HG03097 (cell line): ENCODE results near the gene ADAMTSL2.

ENCODE experiments used
- ATAC-seq: cut with Tn5 transposase; IDR thresholded peaks from one replicate; pipeline ENCODE4 v1.9.1; 2021; ENCODE audit not compliant: unreplicated experiment, low FRiP score

The ADAMTSL2 gene

DNA sequence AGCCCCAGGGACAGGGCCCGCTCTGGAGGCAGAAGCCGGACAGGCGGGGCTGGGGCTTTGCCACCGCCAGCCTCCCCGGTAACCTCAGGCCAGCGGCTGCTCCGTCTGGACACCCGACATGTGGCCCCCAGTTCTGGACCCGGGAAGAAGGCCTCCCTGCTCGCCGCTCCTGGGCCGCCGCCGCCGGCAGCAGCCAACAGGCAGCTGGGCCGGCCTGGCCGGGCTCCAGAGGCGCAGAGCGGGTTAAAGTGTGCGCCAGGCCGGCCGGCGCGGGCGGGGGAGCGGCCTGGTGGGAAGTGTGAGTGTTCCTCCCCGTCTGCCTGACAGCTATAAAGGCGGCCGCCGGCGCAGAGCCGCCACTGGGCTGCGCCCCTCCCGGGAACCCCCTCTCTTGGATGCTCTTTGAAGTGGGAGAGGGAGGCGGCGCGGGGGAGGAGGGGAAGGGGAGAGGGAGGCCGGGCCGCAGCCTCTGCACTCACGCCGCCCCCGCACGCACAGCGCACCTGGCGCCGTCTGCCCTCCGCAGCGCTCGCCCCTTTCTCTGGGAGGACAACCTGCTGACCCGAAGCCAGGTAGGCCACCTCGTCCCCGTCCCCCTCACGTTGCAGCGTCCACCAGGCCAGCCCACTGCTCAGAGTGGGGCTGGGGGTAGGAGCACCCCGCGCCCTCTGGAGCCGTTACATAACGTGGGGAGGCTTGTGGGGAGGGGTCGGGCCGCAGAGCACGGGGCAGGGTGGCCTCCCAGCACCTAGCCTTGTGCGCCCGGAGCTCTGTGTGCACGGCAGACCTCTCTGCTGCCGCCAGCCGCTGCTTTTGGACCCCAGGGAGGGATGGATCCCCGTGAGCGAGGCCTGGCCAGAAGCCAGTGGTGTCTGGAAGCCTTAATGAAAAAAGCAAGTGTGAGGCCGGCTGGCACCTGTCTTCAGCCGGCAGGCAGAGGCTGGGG is at the start of gene ADAMTSL2:
ADAMTSL2 (plus strand) TSS at position 359 of the 946 bp plus-strand sequence. CDS start 2,009 bp downstream, outside the sequence.
- no peak for ATAC-seq

DNA sequence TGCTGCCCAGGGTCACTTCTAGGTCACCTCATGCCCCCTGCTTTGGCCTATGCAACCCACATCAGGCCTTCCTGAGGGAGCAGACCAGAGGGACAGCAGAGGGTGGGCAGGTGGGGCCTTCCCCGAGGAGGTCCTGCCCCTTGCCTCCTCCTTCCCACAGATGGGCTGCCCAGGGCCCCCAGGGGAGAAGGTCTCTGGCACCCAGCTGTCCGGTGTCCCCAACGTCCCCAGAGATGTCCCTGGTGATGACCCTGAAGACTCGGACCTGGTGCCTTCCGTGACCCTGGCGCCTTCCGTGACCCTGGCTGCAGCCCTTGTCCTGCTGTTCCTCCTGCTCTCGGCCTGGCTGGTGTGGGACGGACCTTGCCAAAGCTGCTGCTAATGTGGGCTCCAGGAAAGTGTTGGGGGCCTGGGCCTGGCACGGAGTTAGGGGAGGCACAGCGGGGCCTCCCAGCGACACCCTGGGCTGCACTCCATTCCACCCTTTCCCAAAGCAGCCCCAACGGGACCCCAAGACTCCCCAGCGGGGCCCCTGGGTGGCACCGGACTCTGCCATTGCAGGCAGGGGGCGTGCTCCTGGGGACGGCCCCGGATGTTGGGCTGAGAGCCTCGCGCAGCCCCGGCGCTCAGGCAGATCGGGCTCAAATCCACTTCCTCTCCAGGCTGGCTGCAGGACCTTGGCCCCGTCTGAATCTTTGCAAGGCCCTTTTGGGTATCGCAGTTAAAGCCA is 48.8 kb upstream of the ADAMTSL2 start:
- ATAC-seq = no peak

DNA sequence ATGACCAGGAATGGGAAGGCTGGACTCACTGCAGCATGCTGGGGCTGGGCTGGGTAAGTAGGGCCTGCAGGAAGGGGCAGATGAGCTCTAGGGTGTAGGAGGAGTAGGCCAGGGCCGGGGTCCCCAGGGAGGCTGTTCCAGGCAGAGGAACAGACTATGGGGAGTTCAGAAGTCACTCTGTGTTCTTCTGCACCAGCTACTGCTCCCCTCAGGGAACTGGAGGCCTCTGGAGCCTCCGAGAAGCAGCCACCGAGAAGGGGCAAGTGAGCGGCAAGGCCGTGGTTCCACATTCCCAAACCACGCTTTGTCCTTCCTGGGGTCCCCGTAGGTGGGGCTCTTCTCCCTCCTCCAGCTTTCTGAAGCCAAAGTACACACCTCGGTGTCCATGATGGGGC is 47.2 kb upstream of the ADAMTSL2 start:
- ATAC-seq = no peak

DNA sequence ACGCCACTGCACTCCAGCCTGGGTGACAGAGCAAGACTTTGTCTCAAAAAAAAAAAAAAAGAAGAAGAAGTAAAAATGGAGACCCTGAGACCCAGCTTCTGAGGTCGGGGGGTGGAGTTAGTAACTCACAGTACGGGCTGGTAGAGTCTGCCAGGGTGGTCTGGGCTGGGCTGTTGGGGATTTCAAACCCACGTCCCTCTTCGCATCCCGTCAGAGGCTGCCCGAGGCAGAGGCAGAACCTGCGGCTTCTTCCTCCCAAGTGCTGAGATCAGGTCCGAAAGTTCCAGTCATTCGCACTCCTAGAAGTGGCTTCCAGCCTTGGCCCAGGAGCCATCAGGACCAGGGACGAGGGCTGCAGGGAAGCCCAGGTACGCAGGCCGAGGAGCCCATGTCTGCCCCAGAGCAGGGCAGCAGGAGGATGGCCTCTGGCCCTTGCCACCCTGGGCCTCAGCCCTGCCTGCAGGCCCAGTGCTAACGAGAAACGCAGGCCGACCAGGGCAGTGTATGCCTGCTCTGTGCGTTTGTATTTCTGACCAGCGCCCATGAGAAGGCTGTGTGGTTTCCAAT is 45.7 kb upstream of the ADAMTSL2 start:
- ATAC-seq = no peak

DNA sequence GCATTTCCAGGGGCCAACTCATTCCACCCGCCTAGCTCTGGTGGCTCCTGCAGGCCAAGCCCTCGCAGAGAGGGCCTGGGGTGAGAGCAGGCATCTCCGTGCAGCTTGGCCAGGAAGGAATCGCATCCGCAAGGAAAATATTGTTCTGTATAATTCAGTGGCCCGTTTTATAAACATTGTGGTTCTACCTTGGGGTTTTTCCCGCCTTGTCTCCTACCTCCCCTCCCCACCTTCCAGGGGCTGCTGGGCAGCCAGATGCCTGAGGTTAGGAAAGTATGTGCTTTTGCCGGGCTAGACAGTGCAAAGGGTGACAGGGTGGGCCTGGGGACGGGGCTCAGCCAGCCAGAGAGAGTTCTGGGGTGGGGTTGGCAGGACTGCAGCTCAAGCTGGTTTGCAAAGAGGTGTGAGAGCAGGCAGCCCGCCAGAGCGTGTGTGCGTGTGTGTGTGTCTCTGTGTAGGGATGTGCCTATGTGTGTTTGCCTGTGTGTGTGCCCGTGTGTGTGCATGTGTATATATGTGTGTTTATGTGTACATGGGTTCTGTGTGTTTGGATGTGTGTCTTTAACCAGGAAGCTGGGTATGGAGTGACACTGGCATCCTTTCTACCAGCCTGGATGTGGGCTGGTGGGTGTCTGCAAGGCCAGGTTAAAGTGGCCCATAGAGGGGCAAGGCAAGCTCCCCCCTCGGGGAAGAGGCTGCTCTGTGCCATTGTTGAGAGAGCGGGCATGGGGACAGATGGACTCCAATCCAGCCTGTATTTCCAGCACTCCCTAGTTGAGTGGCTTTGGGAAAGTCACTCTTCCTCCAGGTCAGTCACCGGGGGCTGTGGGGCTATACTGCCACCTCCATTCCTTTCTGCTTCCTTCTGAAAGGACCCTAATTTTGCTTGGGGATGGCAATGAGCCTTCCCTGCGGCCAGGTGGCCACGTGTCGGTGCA is 45.0 kb upstream of the ADAMTSL2 start:
- no peak for ATAC-seq

DNA sequence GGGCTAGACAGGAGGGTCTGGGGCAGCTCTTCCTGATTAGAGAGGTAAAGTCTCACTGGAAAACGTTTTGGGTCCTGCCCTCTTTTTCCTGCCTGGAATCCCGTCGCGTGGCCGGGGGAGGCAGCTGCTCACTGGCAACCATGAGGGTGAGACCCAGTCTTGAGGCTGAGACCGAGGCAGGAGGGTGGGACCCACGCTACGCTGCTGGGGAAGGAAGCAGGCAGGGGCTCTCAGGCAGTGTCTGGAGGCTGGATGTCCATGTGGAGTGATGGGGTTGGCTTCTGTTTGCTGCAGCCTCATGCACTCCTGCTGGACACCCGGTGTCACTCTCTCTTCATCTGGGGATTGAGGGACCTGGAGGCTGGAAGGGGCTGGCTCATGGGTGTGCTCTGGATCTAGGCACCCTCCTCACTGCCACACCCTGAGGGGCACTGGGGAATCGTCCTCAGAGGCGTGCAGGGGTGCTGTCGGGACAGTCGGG is 44.3 kb upstream of the ADAMTSL2 start:
- no peak for ATAC-seq

DNA sequence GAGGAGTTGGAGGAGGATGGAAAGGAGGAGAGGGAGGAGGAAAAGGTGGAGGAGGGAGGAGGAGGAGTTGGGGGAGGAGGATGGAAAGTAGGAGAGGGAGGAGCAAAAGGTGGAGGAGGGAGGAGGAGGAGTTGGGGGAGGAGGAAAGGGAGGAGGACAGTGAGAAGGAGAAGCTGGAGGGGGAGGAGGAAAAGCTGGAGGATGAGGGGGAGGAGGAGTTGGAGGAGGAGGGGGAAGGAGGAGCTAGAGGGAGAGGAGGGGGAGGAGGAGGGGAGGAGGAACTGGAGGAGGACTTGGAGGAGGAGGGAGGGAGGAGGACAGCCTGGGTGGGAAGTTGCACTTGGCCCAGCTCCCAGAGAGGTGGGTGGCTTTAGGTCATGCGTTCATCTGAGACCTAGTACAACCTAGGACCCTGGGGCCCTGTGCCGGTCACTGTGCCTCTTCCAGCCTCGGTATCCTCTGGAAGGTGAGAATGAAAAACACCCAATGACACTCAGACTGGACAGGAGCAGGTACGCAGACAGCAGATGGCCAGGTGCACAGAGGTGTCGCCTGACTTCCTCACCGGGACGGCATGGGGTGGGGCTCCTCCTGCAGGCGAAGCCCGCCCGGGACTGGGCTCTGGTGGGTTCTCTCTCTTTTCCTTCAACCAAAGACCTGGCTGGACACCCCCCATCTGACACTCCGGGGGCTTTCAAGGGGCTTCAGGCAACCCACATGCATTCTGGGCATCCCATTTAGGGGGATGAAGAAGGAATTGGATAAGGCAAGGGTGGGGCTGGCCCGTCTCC is 43.4 kb upstream of the ADAMTSL2 start:
- no peak for ATAC-seq

DNA sequence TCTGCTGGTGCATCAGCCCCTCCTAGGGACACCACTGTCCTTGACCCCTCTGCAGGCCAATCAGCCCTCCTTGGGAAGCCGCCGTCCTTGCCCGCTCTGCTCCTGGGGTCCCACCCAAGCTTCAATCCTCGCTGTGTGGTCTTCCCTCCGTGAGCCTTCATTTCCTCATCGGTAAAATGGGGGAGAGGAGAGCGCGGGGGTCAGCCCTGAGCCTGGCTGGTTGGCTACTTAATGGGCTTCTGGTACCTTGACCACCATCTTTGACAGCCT is 42.9 kb upstream of the ADAMTSL2 start:
- no peak for ATAC-seq

DNA sequence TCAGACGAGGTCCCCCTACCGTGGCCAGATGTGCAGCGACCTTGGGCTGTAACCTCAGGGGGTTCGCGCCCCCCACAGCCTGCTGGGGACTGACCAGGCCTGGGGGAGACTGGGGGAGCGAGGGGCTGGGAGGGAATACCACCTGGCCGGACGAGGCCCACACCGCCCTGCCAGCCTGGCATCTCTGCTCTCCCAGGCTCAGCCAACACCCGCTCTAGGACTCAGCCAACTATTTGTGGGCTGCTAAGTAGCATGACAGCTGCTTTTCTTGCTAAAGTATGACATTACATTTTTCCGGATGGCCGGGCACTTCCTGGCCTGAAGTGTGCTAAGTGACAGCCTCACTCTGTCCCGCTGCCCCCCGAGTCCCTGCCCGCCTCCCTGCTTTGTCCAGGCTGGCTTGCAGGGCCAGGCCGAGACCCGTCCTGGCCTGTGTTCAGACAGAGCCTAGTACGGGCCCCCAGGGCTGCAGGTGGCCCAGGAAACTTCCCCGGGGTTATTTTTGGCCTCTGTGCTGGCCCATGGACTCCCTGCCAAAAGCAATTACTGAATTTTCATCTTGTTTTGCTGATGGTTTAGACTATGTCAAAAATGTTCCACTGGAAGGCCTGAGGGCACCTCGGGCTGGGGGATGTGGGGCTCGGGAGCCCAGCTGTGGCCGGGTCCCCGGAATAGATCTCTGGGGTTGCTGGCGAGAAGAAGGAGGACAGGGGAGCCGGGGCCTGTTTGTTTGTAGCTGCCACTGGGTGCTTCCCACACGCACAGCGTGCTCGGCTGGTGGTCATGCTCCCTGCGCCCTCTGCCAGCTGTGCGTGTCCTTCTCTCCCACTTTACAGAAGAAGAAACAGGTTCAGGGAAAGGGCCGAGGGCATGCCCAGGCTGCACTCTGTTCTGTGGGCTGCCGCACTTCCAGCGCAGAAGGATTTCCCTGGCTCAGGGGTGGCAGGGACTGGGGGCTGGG is 42.2 kb upstream of the ADAMTSL2 start:
- no peak for ATAC-seq

DNA sequence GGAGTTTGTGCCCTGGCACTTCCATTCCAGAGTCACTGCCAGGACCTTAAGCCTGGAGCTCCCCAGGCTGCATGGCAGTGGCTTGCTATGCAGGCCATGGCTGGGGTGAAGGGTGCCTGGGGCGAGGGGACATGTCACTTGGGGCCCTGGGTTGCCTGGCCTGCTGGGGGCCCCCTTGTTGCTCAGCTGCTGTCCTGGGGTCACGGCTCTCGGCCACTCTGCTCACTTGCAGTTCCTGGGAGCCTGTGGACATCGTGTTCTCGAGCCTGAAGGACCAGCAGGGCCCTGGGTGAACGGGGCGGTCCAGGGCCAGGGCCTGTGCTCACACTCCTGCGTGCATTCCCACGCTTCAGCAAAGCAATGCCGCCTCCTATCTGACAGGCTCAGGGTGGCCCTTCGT is 41.1 kb upstream of the ADAMTSL2 start:
- no peak for ATAC-seq

DNA sequence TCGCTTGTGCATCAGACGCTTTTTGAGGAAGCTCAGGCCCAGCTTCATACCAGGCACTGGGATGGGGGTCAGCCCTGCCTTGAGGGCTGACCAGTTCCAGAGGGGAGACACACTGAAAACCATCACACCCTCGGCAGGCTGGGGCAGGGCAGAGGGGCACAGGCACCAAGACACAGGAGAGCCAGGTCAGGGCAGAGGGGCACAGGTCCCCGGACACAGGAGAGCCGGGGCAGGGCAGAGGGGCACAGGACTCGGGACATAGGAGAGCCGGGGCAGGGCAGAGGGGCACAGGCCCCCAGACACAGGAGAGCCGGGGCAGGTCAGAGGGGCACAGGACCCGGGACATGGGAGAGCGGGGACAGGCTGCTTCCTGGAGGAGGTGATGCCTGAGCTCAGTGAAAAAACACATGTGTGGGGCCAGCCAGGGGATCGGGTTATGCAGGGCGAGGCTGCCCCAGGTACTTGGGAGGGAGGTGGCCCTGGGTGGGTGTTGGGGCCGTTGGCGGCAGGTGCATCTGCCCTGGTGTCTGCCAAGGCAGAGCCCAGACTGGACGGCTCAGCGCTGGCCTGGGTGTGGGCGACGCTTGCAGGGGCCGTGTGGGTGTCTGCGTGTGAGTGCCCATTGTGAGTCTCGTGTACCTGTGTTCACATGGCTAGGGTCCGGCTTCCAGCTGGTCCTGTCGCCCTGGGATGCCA is 40.5 kb upstream of the ADAMTSL2 start:
- no peak for ATAC-seq

DNA sequence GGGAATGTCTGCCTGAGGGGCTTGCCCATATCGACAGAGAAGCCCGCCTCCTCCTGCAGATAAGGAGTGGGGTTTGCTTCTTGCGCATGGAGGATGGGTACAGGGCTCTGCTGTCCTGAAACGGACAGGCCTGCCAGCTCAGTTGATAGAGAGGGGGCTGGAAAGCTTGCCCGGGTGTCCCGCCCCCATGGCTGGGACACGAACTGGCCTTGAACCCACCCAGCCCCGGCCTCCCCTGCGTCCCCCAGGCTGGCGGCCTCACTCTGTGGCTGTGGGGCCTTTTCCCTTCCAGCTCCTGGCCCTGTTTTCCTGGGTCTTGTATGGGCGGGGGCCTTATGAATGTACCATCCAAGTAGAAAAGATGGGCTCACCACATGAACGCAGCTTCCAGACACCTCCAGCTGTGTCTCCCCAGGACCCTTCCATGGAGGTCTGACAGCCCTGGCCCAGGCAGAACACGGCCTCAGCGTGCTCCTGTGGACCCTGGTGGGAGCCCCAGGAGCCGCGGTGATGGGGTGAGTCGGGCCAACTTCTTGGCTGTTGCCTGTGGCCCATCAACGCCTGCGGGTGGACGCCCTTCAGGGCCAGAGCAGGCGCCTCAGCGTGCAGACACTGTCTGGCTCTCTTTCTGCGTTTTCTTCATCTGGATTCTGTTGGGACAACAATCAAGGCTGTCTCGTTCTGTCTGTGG is 39.7 kb upstream of the ADAMTSL2 start:
- ATAC-seq = no peak

DNA sequence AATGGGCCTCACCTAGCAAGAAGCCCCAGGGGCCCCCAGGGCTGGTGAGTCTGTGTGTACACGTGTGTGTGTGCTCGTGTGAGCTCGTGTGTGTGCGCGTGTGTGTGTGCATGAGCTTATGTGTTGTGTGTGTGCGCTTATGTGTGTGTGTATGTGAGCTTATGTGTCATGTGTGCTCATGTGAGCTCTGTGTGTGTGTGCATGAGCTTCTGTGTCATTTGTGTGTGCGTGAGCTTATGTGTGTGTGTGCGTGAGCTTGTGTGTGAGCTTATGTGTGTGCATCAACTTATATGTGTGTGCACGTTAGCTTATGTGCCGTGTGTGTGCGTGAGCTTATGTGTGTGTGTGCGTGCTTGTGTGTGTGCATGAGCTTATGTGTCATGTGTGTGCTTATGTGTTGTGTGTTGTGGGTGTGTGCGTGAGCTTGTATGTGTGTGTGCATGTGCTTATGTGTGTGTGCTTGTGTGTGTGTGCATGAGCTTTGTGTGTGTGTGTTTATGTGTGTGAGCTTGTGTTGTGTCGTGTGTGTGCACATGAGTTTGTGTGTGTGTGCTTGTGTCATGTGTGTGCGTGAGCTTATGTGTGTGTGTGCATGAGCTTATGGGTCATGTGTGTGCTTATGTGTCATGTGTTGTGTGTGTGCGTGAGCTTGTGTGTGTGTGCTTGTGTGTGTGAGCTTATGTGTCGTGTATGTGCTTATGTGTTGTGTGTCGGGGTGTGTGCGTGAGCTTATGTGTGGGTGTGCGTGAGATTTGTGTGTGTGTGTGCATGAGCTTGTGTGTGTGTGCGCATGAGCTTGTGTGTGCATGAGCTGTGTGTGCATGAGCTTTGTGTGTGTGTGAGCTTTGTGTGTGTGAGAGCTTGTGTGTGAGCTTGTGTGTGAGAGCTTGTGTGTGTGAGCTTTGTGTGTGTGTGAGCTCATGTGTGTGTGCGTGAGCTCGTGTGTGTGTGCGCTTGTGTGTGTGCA is 38.9 kb upstream of the ADAMTSL2 start:
- no peak for ATAC-seq

DNA sequence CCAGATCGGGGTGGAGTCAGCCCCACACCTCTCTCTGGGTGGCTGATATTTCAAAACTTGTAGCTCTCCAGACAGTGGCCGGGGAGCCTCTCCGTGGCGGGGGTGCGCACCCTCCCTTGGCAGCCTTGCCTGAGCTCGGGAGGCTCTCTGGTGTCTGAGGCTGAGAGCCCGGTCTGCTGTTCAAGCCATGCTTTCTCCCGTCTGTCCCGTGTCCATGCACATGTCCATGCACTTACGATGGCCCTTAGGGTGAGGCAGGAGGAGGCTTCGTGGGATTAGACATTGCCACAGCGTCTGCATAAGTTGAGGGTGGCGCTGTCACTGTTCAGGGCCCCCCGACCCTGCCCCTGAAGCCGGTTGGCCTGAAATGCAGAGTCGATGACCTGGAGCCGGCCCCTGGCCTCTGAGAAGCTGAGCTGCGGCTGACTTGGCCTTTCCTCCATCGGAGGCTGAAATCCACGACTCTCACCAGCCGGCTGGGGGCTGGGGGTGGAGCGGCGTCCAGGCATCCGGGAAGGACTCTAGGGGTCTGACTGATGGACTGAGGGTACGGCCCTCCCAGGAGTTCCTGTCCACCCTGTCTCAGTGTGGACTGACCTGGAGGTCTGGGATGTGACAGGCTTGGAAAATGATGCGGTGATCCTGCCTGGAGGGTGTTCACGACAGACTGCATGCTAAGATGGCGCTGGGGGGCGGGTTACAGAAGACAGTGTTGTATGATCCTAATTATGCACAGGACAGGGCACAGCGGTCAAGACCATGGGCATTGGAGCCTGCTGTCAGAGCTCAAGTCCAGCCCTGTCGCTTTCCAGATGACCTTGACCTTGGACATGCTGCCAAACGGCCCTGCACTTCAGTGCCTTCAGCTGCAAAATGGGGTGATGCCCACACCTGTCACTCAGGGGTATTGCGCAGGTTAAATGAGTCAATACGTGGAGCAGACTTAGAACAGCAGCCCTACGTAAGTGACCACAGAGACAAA is 37.4 kb upstream of the ADAMTSL2 start:
- ATAC-seq = no peak
